Measurements from ENCODE around the gene EGF. TPM values are rescaled to one million over a fixed set of nuclear protein-coding genes. Genes with fewer than 3 reads are reported as not detected.

EGF gene
- total RNA-seq, 2 donors from 2014 or later, result 14.6 to 33.7 TPM

DNA sequence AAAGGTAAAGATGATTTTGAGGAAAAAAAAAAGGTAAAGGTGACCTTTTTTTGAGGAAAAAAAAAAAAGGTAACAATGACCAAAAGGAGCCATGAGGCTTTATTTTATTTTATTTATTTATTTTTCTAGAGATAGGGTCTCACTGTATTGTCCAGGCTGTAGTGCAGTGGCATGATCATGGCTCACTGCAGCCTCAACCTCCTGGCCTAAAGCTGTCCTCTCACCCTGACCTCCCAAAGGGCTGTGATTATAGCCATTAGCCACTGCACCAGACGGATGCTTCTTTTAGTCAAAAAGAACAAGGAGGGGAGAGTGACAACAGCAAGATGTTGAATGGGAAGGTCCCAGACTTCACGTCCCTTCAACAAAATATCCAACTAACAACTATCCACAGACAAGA lies 34.3 kb upstream of the EGF start:
- Mint-ChIP-seq H3K4me1 (no peaks in the 10 kb centered on the region), H3K27me3 (ENCODE audit: insufficient read depth) (peaks cover 1% of the 10 kb centered on the region), H3K36me3 (ENCODE audit: low read depth) (no peaks in the 10 kb centered on the region), H3K27ac (no peak overlapping the region), H3K4me3 (no peak overlapping the region), H3K9me3 (no peaks in the 10 kb centered on the region)
- no peaks in the 10 kb centered on the region for H3K9me3 ChIP-seq (ENCODE audit: control insufficient read depth, low read length)
- H3K9ac ChIP-seq (ENCODE audit: extremely low read depth, low read length, poor library complexity, severe bottlenecking), result no peak overlapping the region
- no peak for DNase-seq
- H3K36me3 ChIP-seq (ENCODE audit: control insufficient read depth, insufficient read depth, low read length), result no peaks in the 10 kb centered on the region
- H3K27ac ChIP-seq (ENCODE audit: low read depth, low read length), result no peak overlapping the region
- H3K4me3 ChIP-seq (ENCODE audit: low read length), result no peak overlapping the region
- TF ChIP-seq, protein P1, sequence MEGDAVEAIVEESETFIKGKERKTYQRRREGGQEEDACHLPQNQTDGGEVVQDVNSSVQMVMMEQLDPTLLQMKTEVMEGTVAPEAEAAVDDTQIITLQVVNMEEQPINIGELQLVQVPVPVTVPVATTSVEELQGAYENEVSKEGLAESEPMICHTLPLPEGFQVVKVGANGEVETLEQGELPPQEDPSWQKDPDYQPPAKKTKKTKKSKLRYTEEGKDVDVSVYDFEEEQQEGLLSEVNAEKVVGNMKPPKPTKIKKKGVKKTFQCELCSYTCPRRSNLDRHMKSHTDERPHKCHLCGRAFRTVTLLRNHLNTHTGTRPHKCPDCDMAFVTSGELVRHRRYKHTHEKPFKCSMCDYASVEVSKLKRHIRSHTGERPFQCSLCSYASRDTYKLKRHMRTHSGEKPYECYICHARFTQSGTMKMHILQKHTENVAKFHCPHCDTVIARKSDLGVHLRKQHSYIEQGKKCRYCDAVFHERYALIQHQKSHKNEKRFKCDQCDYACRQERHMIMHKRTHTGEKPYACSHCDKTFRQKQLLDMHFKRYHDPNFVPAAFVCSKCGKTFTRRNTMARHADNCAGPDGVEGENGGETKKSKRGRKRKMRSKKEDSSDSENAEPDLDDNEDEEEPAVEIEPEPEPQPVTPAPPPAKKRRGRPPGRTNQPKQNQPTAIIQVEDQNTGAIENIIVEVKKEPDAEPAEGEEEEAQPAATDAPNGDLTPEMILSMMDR (conservative IDR thresholded peaks at IDR 0.05), result no peak
- 90% methylated on average over 2 of the region's 2 CpGs; no CpG with 5 or more reads in 1 of the 2 experiments for WGBS, 2 experiments (ENCODE audit: insufficient coverage in 1 of 2, insufficient read length in 1 of 2)
- no peaks in the 10 kb centered on the region for H3K27me3 ChIP-seq (ENCODE audit: control insufficient read depth, insufficient read depth, low read length, poor library complexity, severe bottlenecking)
- no peaks in the 10 kb centered on the region for H3K4me1 ChIP-seq (ENCODE audit: control insufficient read depth, insufficient read depth, low read length)

DNA sequence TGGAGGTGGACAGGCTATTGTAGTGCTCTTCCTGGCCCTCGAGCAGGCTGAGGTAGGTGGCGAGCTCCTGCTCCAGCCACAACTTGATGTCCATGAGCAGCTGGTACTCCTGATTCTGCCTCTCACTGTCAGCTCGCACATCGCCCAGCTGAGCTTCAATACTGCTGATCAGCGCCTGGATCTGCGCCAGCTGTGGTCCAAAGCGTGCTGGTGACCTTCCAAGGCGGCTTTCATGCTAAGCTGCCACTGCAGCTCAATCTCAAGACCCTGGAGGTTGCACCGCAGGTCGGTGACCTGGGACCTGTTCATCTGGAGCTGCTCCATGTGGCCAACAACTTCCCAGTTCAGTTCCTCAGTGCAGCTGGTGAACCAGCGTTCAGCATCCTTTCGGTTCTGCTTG lies 33.6 kb upstream of the EGF start:
- Histone ChIP-seq H3K36me3 (ENCODE audit: control insufficient read depth, insufficient read depth, low read length) (no peaks in the 10 kb centered on the region), H3K4me1 (ENCODE audit: control insufficient read depth, insufficient read depth, low read length) (no peaks in the 10 kb centered on the region), H3K9me3 (ENCODE audit: control insufficient read depth, low read length) (no peaks in the 10 kb centered on the region), H3K9ac (ENCODE audit: extremely low read depth, low read length, poor library complexity, severe bottlenecking) (no peak overlapping the region), H3K27ac (ENCODE audit: low read depth, low read length) (no peak overlapping the region), H3K4me3 (ENCODE audit: low read length) (no peak overlapping the region), H3K27me3 (ENCODE audit: control insufficient read depth, insufficient read depth, low read length, poor library complexity, severe bottlenecking) (no peaks in the 10 kb centered on the region)
- WGBS, 2 experiments (ENCODE audit: insufficient coverage in 1 of 2, insufficient read length in 1 of 2), result 87 to 89% methylated on average over 9 to 12 of the region's 12 CpGs
- no peaks in the 10 kb centered on the region for H3K9me3 Mint-ChIP-seq
- H3K4me1 Mint-ChIP-seq, result no peaks in the 10 kb centered on the region
- no peak overlapping the region for H3K4me3 Mint-ChIP-seq
- H3K36me3 Mint-ChIP-seq (ENCODE audit: low read depth), result no peaks in the 10 kb centered on the region
- peaks cover 1% of the 10 kb centered on the region for H3K27me3 Mint-ChIP-seq (ENCODE audit: insufficient read depth)
- TF ChIP-seq, protein P1 (conservative IDR thresholded peaks at IDR 0.05), result no peak
- H3K27ac Mint-ChIP-seq, result no peak overlapping the region
- DNase-seq, result no peak

- Histone ChIP-seq H3K27me3 (ENCODE audit: control insufficient read depth, insufficient read depth, low read length, poor library complexity, severe bottlenecking) (no peaks in the 10 kb centered on the region), H3K9ac (ENCODE audit: extremely low read depth, low read length, poor library complexity, severe bottlenecking) (no peak overlapping the region), H3K9me3 (ENCODE audit: control insufficient read depth, low read length) (no peaks in the 10 kb centered on the region), H3K27ac (ENCODE audit: low read depth, low read length) (no peak overlapping the region), H3K4me1 (ENCODE audit: control insufficient read depth, insufficient read depth, low read length) (no peaks in the 10 kb centered on the region), H3K36me3 (ENCODE audit: control insufficient read depth, insufficient read depth, low read length) (no peaks in the 10 kb centered on the region), H3K4me3 (ENCODE audit: low read length) (no peak overlapping the region)
- no peaks in the 10 kb centered on the region for H3K36me3 Mint-ChIP-seq (ENCODE audit: low read depth)
- TF ChIP-seq, protein P1 (conservative IDR thresholded peaks at IDR 0.05), result no peak
- DNase-seq, result no peak
- no peak overlapping the region for H3K27ac Mint-ChIP-seq
- no peak overlapping the region for H3K4me3 Mint-ChIP-seq
- no peaks in the 10 kb centered on the region for H3K4me1 Mint-ChIP-seq
- H3K9me3 Mint-ChIP-seq, result no peaks in the 10 kb centered on the region
- H3K27me3 Mint-ChIP-seq (ENCODE audit: insufficient read depth), result peaks cover 1% of the 10 kb centered on the region
- 93% methylated on average over 7 of the region's 7 CpGs for WGBS, 2 experiments (ENCODE audit: insufficient coverage in 1 of 2, insufficient read length in 1 of 2)
These were observed 32.9 kb upstream of the EGF start for GRCh38 chr4:109879636-109880314.

Data from endodermal cell (in vitro differentiated cells).